LHCN-M2 (cell line): ENCODE results near the gene TAP1. TPM values are rescaled to one million over a fixed set of nuclear protein-coding genes. Genes with fewer than 3 reads are reported as not detected.
"Not testable (repeated sequence)": the region's sequence is repeated elsewhere in the genome, so short reads cannot be mapped to it uniquely, and the experiment has no call there.

Experiments
- DNase-seq: peaks from one replicate; pipeline ENCODE4 v3.0.0-alpha.2; 2012; ENCODE audit warnings: low read depth
- total RNA-seq: library from RNA; depleted of rRNA; stranded (reverse); fragments of >200 nt; gene quantifications from 2 replicates; pipeline ENCODE4 v1.2.3, GENCODE V29; 2014; rRNA removed

Gene TAP1
- total RNA-seq, 1 experiment from 2014 or later, result 56.2 TPM

GRCh38 chr6:32807020-32807580, 46.4 kb downstream of the TAP1 start:
- no peak for DNase-seq

- not testable (repeated sequence) for DNase-seq
Measured at GRCh38 chr6:32805404-32805803, 48.1 kb downstream of the TAP1 start.

DNA sequence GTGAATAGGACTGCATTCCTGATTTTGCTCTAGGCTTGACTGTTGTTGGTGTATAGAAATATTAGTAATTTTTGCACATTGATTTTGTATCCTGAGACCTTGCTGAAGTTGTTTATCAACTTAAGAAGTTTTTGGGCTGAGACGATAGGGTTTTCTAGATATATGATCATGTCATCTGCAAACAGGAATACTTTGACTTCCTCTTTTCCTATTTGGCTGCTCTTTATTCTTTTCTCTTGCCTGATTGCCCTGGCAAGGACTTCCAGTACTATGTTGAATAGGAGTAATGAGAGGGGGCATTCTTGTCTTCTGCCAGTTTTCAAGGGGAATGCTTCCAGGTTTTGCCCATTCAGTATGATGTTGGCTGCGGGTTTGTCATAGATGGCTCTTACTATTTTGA, 50.1 kb downstream of the TAP1 start:
- no peak for DNase-seq

GRCh38 chr6:32799740-32800139, 53.8 kb downstream of the TAP1 start:
- DNase-seq, result no peak

DNA sequence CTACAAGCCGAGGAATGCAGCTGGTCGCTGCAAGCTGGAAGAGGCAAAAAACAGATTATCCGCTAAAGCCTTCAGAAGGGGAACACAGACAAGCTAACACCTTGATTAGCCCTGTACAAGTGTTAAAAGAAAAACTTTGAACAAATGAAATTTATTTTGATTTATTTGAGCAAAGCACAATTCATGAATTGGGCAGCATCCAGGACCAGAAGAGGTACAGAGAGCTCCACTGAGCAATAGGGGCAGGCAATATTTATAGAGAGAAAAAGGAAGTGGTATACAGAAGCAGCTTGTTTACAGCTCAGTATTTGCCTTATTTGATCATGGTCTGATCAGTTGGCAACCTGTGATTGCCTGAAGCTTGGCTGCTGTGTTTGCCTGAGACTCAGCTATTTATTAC, 54.3 kb downstream of the TAP1 start:
- no peak for DNase-seq

DNA sequence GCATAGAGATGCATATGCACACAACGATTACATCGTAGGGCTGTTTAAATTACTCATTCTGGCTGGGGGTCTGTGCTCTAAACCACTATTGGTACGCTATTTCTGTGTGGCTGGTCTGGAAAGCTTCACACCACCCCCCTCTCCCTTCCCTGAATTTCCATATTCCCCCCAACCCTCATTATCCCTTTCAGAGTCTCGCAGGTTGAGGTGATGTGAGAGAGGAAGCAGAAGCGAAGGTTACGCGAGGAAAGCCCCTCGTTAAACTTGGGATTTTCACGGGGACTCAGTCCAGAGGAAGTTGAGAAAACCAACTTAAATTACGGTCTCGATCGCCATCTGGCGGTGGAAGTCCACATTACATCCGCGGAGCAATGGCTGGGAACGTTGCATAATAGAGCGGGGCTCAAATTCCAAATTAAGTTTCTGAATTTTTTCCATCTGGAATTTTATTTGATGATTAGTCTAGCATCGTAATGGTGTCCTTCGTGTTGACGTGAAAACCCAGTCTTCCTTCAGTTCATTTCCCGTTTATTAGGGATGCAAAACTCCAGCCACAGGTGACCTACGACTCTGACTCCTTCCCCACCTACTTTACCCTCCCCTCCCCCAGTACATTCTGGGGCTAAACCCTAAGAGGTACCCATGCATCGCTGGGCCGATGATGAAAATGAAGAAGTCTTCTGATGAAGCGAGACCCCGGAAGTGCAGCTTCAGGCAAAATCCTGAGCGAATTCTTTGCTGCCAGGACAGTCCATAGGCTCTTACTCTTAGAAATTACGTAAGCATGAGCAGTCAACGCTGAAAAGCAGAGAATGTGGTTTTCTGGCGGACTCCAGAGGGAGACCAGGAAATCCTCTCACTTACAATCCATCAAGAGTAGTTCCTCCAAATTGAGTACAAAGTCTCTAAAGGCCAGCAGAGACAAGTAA, 56.4 kb downstream of the TAP1 start:
- peak; percentile 44 for DNase-seq

Other genes starting within 250 kb of the TAP1 start
- not detected in 2 replicates for gene HLA-DQA1, start 216.3 kb downstream of the TAP1 start, total RNA-seq
- not detected in 2 replicates for gene HLA-DQB1, start 187.0 kb downstream of the TAP1 start, total RNA-seq
- not detected in 2 replicates for gene HLA-DQA2, start 112.3 kb downstream of the TAP1 start, total RNA-seq
- gene HLA-DQB2, start 90.2 kb downstream of the TAP1 start, total RNA-seq, result not detected in 2 replicates
- not detected in 2 replicates for gene HLA-DOB, start 36.7 kb downstream of the TAP1 start, total RNA-seq
- gene TAP2, start 15.0 kb downstream of the TAP1 start, total RNA-seq, result 6.1 and 6.7 TPM in 2 replicates
- gene PSMB8, start 9.7 kb downstream of the TAP1 start, total RNA-seq, result 39.8 and 55.6 TPM in 2 replicates
- gene PSMB9, start 488 bp upstream of the TAP1 start, total RNA-seq, result 9.0 and 20.0 TPM in 2 replicates
- gene HLA-DMB, start 87.3 kb upstream of the TAP1 start, total RNA-seq, result 0.38 TPM in 1 of 2 replicates, not detected in the other
- gene HLA-DMA, start 99.4 kb upstream of the TAP1 start, total RNA-seq, result 1.9 and 4.0 TPM in 2 replicates
- 113 and 125 TPM in 2 replicates for gene BRD2, start 114.9 kb upstream of the TAP1 start, total RNA-seq
- 0.06 and 0.23 TPM in 2 replicates for gene HLA-DOA, start 155.9 kb upstream of the TAP1 start, total RNA-seq
- gene HLA-DPA1, start 219.9 kb upstream of the TAP1 start, total RNA-seq, result 0.86 and 3.4 TPM in 2 replicates
- 1.0 and 3.8 TPM in 2 replicates for gene HLA-DPB1, start 222.3 kb upstream of the TAP1 start, total RNA-seq